Eye (tissue), 1 donor: ENCODE measurements around the gene EXOC3L1.
A peak's percentile ranks its signal among the peaks of the same experiment; 100 is the strongest.

Experiments used
- DNase-seq: peaks from one replicate; pipeline ENCODE4 v3.0.0-alpha.2; 2015

EXOC3L1 gene

DNA sequence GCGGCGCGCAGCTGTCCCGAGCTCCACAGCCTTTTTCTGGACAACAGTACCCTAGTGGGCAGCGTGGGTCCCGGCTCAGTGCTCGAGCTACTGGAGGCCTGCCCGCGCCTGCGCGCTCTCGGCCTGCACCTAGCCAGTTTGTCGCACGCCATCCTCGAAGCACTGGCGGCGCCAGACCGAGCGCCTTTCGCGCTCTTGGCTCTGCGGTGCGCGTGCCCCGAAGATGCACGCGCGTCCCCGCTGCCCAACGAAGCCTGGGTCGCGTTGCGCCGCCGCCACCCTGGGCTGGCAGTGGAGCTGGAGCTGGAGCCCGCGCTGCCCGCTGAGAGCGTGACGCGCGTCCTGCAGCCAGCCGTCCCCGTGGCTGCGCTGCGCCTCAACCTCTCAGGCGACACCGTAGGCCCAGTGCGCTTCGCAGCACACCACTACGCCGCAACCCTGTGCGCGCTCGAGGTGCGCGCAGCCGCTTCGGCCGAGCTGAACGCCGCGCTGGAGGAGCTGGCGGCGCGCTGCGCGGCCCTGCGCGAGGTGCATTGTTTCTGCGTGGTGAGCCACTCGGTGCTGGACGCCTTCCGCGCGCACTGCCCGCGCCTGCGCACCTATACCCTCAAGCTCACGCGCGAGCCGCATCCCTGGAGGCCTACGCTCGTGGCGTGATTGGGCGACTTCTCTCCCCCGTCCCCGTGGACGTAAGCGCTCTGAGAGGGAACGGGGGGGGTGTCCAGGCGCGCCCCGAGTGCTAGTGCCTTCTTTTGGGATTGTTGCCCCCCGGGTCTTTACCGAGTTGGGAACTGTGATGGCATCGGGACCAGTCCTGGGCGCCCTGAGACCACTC is 26.6 kb downstream of the EXOC3L1 start:
- peak; percentile 80 for DNase-seq

DNA sequence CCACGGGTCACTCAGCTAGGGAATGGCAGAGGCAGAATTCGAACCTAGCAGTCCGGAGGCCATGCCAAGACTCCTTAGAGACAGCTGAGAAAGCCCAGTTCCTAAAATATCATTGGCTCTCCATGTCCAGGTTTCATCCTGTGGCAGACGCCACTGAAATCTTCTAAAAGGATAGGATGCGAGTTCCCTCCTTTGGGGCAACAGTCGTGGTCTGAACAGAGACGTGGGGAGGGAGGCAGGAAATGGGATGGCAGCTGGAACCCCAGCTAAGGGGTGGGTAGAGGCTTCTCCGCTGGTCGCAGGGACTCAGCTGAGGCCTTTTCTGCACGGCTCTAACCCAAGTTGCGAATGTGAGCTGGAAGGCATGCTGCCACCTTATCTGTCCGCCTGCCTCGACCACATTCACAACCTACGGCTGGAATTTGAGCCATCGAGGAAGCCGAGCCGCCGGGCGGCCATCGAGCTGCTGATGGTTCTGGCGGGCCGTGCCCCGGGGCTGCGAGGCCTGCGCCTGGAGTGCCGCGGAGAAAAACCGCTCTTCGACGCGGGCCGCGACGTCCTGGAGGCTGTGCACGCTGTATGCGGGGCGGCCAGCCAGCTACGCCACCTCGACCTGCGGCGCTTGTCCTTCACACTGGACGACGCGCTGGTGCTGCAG is 27.3 kb downstream of the EXOC3L1 start:
- DNase-seq: no peak

DNA sequence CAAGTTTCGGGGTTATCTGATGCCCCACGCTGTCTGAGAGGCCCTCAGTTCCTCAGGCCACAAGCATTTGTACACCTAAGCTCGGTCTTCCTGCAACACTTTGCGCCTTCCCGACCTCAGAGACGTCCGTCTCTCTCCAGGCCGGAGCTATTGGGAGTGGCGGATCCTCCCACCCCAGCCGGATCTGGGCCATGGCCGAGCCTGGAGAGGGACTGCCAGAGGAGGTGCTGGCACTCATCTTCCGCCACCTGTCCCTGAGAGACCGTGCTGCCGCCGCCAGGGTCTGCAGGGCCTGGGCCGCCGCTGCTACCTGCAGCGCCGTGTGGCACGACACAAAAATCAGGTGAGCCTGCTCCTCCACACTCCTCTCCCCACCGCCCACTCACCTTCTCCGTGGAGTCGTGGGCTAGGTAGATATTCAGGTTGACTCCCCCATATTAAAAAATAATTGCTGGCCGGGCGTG is 28.3 kb downstream of the EXOC3L1 start:
- DNase-seq: no peak

DNA sequence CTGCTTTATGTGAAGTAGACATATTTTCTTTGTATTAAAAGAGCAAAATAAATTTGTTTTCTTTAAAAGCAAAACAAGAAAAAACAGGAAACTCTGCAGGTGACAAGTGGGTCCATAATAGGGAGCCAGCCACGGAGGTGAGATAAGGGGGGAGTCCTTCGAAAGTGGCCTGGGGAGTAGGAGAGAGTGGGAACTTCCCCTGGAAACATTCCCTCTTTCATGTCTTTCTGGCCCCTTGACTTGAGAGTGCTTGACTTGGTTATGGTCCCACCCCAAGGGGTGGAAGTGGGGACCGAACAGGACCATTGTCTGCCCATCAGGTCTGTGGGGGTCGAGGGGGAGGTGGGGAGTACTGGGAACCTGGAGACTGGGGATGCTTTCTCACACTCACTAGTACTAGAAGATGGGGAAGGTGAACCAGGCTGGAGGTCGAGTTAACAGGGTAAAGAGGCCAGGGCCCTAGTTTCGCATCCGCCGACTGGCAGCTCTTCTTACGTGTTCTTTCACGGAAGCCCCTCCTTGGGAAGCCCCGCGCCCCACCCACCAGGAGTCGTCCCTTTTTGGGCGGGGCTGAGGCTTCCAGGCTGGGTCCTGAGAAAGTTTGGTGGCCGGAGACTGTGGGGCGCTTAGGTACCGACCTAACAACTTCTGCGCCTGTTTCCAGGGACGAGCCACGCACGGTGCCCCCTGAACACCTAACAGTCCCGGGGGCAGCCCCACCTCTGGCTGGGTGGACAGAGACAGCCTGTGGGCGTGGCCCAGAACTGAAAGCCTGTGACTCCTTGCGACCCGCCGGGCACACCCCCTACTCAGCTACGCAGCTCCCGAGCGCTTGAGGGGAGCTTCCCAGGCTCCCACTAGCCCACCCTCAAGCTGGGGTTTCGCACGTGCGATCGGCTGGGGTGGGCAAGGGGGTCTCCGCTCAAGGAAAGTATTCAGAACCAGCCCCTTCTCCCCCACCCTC is 31.0 kb downstream of the EXOC3L1 start:
- peak; percentile 44 for DNase-seq

DNA sequence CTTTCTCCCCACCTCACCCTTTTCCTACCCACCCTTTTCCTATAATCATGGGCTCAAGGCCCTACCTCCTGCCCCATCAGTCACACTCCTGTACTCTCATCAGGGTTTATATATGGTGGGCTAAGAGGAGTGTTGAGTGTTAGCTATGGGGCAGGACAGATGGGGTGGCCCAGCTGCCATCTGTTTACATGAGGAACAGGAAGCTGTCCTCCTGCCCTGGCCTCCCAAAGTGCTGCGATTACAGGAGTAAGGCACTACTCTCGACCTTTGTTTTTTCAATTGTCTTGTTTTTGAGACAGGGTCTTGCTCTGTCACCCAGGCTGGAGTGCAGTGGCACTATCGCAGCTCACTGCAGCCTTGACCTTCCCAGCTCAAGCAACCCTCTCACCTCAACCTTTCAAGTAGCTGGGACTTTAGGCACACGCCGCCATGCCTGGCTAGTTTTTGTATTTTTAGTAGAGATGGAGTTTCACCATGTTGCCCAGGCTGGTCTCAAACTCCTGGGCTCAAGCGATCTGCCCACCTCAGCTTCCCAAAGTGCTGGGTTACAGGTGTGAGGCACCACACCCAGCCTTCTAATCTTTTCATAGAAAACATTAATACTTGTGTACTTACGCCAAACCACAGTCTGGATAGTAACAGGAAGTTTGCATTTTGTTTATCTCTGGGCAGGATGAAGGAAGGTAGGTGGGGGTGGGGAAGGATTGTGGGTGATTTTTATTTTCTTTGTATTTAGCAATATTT is 31.9 kb downstream of the EXOC3L1 start:
- DNase-seq: no peak

DNA sequence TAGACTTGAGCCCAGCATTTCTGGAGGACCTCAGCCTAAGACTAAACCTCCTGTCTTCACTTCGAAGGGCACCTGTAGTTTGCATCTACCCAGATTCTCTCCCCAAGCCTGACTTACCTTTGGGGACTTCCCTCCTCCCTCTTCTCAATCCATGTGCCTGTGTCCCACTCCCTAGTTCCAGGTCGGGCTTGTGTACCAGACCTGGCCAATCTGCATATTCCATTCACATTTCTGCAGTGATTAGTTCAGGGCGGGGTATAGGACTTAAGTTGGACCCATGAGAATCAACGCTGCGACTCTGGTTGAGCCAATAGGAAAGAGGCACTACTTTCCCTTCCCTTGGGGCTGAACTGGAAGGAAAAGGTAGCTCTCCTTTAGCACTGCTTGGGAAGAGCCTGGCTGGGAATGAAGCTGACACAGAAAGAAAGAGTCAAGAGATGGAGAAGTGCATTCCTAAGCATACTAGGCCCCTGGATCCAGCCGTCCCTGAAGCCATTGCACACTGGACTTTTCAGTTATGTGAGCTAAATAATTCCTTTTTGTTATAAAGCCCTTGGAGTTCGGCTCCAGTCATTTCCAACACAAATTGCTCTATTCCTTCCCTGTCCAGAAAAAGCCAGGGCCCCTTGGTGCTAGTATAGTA is 32.7 kb downstream of the EXOC3L1 start:
- DNase-seq: no peak

DNA sequence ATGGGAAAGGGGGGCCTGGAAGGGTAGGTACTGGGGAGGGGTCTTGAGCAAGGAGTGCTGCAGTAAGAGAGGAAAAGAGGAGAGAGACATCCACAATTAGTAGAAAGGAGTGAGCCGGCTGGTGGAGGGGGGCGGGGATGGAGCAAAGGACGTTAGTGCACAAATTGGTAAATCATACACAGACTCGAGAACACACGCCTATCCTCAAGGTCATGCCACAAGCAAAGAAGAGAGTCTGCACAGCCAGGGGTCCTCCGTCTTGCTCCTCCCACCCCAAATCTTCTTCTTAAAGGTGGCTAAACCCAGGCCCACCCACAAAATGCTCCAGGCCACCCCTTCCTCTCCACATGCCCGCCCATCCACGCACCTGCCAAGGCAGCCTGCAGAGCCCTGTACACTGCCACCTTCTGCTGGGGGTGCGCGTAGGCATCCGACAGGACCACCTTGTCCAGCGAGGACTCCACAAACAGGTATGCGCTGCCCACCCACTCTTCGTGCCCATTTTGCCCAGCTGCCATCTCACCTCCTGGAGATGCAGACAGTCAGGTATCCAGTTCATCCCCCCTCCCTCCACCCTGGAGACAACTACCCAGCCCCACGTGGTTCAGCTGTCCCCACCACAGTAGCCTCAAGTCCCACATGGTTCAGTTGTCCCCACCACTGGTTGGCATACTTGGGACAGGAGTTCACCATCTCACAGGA is 33.6 kb downstream of the EXOC3L1 start:
- no peak for DNase-seq

DNA sequence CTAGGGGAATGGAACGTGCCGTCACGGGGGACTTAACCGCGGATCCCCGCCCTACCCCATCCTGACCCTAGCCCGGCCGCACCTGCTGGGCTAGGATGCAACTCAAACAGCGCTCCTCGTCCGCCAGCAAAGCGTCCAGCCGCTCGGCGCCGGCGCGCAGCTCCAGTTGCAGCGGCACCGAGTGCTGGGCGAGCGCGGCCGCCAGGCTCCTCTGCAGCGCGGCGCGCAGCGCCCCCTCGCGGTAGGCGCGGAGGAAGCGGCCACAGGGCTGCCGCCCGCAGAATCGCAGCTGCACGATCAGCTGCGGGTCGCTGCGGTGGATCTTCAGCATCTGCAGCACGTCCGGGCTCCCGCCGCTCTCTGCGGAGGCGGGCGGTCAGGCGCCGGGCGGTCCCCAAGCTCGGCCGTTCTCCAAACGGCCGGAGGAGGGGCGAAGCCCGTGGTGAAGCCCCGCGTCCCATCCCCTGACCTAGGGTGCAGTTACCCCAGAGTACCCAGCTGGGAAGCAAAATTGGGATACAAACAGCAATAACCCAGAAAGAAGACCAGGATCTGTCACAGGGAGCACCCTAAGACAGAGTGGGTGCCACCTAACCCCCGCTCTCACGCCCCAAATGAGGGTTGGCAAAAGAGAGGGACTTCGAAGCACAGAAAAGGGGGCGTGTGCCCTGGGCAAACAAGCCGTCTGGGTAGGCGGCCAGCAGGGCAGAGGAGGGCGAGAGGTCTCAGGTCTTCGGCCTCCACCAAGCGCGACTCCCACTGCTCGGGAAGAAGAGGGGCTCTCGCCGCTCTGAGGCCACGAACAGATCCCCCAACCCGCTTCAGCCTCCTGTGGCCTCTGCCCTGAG is 34.4 kb downstream of the EXOC3L1 start:
- peak; percentile 93 for DNase-seq

DNA sequence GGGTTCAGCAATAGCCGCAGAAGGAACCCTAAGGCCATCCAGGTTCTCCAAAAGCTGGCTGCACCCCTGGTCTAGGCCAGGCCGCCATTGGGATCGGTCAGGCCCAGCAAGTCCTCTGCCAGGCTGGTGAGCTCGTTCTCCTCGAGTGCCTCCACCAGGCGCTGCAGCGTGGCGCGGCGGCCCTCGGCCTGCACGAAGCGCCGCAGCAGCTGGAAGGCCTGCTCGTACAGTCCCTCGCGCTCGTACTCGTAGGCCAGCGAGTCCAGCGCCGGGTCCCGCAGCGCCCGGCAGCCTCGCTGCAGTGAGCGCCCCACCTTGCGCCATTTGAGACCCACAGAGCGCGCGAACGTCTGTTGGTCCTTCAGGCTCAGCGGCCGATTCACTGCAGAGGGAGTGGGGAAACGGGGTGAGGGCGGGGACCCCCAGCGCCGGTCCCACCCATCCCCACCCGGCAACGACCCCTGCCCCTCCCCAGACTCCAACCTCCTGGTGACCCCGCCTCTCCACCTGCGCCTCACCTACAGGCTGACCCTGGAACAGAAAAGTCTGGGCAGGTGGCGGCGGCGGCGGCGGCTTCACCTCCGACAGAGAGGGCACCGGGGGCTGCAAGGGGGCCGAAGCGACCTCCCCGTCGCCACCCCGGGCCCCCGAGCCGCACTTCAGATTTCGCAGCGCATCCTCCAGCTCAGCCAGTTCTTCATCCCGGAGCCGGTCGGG is 35.2 kb downstream of the EXOC3L1 start:
- peak; percentile 48 for DNase-seq

DNA sequence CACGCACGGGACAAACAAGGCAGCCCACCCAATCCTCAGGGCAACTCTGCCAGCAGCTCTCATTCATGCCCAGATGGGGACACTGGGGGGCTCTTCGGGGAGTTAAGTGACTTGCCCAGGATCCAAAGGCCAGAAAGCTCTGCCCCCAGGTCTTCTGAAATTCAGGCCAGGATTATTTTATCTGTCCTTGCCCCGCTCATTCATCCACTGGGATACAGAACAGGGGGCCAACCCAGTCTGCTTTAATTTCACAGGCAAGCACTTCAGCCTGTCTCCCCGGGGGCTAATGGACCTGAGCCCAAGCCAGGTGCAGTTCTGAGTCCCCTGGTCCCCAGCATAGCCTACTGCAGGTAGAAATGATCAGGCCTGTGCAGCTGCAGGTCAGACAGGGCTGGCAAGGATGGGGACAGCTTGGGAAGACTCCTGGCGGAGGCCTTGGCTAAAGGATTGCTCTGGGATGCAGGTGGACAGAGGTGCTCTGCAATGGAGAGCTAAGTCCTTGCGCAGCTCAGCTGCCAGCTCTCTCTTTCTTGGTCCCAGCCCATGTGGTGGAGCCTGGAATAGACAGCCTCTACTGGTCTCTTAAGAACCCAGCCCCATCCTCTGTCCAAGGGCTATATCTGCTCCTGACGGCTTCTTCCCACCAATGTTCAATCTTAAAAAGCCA is 38.4 kb downstream of the EXOC3L1 start:
- DNase-seq: no peak

DNA sequence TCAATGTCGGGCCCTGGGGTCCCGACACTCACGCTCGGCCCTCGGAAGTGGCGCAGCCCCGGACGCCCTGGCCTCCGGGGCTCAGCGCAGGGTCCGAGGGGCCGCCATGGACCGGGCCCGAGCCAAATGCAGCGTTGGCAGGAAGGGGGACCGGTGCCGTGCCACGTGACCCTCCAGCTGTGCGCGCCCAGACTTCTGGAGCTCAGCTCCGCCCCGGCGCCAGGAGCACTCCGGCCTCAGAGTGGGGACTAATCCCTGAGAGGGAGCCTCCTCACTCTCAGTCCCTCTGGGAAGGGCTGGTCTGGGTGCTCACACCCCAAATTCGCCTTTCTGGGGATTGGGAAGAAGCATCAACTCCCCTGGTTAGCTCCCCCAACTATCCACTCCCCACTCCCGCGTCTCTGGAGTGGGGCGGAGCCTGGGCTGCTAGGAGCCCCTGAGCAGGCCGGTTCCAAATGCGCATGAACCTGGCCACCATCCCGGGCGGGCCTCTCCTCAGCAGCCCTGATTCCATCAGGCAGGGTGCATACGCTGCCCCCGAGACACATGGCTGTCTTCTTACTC is 39.0 kb downstream of the EXOC3L1 start, which contains the start of gene B3GNT9:
Gene B3GNT9 (minus strand): TSS at position 166 of the 564 bp plus-strand sequence. CDS start 513 bp downstream, outside the sequence.
- peak; percentile 85 for DNase-seq

DNA sequence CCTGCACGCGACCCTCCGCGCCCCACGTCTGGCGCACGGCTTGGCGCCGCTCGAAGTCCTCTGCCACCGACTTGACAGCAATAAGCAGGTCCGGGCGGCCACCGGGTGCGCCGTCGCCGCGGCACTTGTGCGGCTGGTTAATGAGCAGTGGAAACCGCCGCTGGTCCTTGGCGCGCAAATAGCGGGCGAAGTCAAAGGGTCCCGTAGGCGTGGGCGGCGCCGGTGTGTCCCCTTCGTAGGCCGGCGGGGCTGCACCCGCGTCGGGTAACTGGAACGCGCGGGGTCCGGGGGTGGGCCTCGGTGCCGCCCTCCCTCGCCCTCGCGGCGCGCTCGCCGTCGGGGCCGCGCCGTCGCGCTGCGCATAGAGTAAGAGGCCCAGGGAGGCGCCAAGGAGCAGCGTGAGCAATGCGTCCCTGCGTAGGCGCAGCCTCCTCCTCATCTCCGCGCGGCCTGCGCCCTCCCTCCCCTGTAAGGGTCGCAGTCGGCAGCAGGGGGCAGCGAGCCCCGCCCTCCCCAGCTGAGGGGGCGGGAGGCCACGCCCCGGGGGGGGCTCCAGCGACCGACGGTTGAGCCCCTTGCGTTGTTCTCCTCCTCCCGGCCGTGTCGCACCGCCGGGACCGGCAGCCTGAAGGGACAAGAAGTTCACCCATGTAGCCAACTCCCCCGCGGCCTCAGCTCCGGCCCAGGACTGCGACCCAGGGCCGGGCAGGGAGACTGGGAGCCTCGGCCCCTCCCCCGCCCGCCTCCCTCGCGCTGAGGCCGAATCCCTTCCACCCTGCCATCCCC is 39.7 kb downstream of the EXOC3L1 start:
- DNase-seq: peak; percentile 77

DNA sequence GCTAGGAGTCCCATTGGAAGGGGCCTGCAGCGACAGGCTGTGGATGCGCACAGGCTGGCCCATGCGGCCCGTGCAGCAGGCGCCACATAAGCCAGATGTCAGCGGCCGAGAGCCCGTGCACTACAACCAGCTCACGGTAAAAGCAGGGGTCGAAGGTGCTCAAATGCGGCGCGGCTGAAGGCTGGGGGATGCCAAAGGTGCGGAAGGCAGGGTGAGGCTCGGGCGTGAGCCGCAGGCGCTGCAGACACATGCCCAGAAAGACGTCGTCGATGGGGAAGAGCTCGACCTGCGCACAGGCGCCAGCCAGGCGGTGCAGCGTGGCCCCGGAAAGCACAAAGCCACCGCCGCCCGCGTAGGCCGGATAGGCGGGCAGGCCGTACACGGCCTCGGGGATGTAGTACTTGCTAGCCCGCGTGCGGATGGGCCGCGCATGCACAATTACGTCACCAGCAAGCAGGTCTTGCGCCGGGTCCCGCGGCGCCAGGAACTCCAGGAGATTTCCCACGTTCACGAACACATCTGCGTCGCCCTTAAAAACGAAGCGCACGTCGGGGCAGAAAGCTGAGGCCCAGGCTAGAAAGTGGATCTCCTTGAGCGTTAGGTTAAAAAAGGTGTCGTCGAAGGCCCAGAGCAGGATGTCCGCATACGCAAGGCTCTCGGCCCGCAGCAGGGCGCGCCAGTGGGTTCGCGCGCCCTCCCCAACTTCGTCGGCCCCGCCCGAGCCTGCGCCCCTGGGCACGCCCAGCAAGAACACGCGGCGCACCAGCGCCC is 40.5 kb downstream of the EXOC3L1 start:
- no peak for DNase-seq

DNA sequence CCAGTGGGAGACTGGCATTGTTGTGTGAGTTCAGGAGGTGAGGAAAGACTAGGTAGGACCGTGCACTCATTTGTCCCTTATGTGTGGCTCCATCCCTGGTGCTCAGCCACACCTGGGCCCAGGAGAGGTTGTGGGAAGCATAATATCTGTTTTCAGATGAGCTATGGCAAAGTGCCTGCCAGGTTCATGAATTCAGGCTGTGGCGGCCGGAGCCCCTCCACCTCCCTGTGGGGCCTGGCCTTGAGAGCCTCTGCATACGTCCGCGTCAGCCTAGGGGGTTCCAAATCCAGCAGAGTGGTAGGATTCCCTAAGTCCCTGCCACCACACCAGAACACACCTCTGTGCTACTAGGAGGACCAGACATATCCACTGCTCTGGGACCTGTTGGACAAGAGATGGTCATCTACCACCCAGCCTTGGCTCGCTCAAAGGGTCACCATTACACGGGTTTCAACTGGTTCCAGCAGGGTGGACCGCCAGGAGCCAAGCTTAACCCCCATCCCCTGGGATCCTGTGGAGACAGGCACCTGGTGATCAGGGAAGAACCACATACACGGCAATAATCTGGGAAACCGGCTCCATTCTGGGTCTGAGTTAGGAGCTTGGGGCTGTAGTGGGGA is 41.2 kb downstream of the EXOC3L1 start:
- no peak for DNase-seq

DNA sequence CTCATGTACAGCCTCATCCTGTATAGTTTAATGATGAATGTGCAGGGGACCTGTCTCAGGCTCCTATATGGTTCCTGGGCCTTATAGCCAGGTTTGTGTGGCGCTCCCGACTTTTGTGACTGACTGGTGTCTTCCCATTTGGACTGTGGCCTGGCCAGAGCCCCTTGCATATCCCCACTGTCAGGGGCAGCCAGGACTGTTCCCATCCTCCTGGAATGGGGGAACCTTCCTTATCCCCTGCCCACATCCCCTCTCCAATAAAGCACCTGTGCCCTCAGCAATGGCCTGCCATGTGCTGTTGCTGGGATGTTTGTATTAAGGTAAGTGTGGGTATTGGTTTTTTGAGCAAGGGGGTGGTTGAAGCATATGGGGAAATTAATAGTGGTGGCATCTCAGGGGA is 41.7 kb downstream of the EXOC3L1 start:
- no peak for DNase-seq

DNA sequence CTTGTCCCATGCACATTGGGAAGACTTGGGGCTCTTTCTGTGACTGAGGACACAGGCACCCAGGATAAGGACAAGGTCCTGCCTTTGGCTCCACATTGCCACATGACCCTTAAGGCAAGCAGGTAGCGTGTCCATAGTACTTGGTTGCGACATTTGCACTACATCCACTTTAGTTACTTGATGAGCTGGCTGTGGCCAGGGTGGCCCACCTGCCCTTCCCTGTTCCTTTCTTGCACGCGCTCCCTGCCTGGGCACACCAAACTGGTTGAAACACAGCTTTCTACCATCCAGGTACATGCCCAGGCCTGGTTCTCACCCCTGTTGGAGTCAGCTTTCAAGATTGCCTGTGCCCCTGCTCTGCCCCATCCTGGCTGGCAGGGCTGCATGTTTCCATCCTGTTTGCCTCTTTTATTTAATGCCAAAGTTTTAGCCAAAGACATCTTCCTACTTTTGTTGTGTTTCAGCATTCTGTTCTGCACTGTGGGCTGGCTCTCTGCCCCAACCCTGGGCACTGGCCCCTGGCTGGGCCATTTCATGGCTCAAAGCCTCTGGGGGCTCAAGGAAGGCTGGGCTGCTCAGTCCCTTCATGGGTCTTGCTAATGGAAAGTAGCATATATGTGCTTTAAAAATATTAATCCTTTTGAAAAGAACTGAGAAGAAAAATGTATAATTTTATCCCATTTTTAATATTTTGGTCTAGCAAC is 42.3 kb downstream of the EXOC3L1 start:
- DNase-seq: no peak
